Activated CD8-positive, alpha-beta T cell treated with anti-CD3 and anti-CD28 coated beads for 36 hours (primary cell): Measurements from ENCODE around the gene B3GNT3. TPM values are rescaled to one million over a fixed set of nuclear protein-coding genes. Genes with fewer than 3 reads are reported as not detected.

ENCODE experiments used
- ATAC-seq: fragments of 200-7000 bp; cut with Tn5 transposase; one replicate; pipeline ENCODE4 v1.10.0; 2021; ENCODE audit warnings: mild to moderate bottlenecking, moderate library complexity
- CTCF ChIA-PET: fragments of 350-600 bp; sonication (Branson Sonifier 250); formaldehyde crosslinking; loops from one replicate; lab custom pipeline; 2021; ENCODE audit warnings: antibody characterized with exemption; lab: Charles Lee
- POLR2A ChIA-PET: fragments of 350-600 bp; sonication (Branson Sonifier 250); formaldehyde crosslinking; loops from one replicate; lab custom pipeline; 2021; ENCODE audit warnings: antibody characterized with exemption; lab: Charles Lee
- DNase-seq: peaks from one replicate; pipeline ENCODE4 v3.0.0-alpha.2; 2020
- H3K27ac Mint-ChIP-seq: one replicate; pipeline ENCODE4 v1.8.0; 2021; ENCODE audit warnings: mild to moderate bottlenecking, mixed read lengths
- H3K27me3 Mint-ChIP-seq: one replicate; pipeline ENCODE4 v1.8.0; 2021; ENCODE audit warnings: mixed read lengths
- H3K36me3 Mint-ChIP-seq: one replicate; pipeline ENCODE4 v1.8.0; 2021; ENCODE audit warnings: low read depth, mixed read lengths
- H3K4me1 Mint-ChIP-seq: one replicate; pipeline ENCODE4 v1.8.0; 2021; ENCODE audit warnings: low read depth, mixed read lengths
- H3K4me3 Mint-ChIP-seq: one replicate; pipeline ENCODE4 v1.8.0; 2021; ENCODE audit warnings: mild to moderate bottlenecking, moderate library complexity, mixed read lengths
- H3K9me3 Mint-ChIP-seq: one replicate; pipeline ENCODE4 v1.8.0; 2021; ENCODE audit warnings: mixed read lengths
- CTCF ChIP-seq: fragments of 200-600 bp; IDR thresholded peaks from one replicate; pipeline ENCODE4 v1.8.0; 2022; ENCODE audit warnings: antibody characterized with exemption, mild to moderate bottlenecking
- intact Hi-C: fragments of 100-400 bp; cut with micrococcal nuclease; formaldehyde crosslinking; loops from one replicate; pipeline ENCODE4 v1.10.0; 2022
- total RNA-seq, 2 experiments: library from RNA; stranded (reverse); gene quantifications; one replicate each; pipeline ENCODE4 v1.2.3, GENCODE V29; 2021

Gene B3GNT3
- total RNA-seq, 2 experiments from 2014 or later, result 0.20 TPM; not detected in 1

DNA sequence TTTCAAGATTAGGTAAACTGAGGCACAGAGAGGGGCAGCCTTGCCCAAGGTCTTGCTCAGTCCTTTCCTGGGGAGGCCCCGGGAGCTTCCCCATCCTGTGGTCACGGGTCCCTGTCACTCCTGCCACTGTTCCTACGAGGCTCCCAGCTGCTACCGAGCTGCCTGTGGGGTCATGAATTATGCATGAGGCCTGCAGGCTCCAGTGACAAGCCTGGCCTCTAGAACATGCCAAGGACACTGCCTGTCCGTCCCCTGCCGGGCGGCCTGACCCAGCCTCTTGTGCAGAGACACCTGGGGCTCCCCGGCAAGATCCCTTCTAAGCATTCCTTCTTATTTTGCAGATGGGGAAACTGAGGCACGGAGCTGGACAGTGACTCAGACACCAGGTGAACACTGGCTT lies 41.0 kb upstream of the B3GNT3 start:
- Mint-ChIP-seq H3K27ac (no peak overlapping the region), H3K27me3 (no peaks in the 10 kb centered on the region), H3K9me3 (no peaks in the 10 kb centered on the region), H3K4me3 (no peak overlapping the region), H3K4me1 (peaks cover 52% of the 10 kb centered on the region), H3K36me3 (peaks cover 37% of the 10 kb centered on the region)
- no peak for DNase-seq
- ChIA-PET CTCF (interaction anchor here (1.3 to 2.0 kb wide), 5 partner anchors 10 to 148 kb away, joined by 4 to 8 read pairs (median 6); no protein-coding TSS in a partner anchor), POLR2A (interaction anchor here (1.0 to 6.0 kb wide), 7 partner anchors 10 to 117 kb away, joined by 3 to 32 read pairs (median 5); partner anchors contain the start of genes JAK3, RPL18A and SLC5A5)
- no peak for ATAC-seq
- TF ChIP-seq CTCF, result no peak
- intact Hi-C loops, result no loop called here

DNA sequence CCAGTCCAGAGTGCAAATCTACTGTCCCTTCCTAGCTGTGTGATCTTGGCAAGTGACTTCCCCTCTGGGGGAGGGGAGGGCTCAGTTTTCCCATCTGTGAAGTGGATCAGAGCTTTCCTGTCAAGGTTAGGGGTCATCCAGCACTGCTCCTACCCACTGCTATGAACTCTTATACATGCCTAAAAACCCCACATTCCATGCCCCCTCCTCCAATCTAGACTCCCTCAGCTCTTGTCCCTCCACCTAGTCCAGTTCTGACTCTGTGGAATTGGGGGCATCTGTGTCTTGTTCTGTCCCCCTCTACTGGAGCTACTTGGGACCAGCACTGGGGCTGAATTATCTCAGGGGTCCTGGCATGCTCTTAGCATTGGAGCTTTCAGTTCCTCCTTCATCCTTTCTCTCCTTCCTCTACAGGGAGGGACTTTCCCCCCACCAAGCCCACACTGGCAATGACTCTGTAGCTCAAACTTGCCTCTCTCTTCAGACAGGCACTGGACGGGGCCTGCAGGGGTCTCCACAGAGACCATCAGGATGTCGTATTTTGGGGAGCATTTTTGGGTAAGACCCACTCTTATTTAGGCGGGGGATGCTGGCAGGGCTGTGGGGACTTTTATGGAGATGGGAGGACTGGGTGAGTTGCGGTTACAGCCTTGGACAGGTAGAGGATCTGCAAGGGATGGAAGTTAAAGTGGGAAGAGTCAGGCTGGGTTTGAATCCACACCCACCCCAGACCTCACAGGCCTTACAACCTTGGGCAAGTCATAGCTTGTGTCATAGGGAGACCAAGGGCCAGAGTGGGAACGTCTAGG lies 40.1 kb upstream of the B3GNT3 start:
- ChIA-PET POLR2A (interaction anchor here (1.0 to 6.0 kb wide), 6 partner anchors 11 to 116 kb away, joined by 3 to 32 read pairs (median 4); partner anchors contain the start of genes RPL18A and SLC5A5), CTCF (interaction anchor here (0.6 to 1.9 kb wide), 7 partner anchors 9 to 149 kb away, joined by 3 to 8 read pairs (median 4); no protein-coding TSS in a partner anchor)
- H3K4me3 Mint-ChIP-seq, result no peak overlapping the region
- TF ChIP-seq CTCF, result no peak
- no peaks in the 10 kb centered on the region for H3K9me3 Mint-ChIP-seq
- peaks cover 37% of the 10 kb centered on the region for H3K36me3 Mint-ChIP-seq
- H3K27ac Mint-ChIP-seq, result peak overlapping the region; percentile 82
- no peaks in the 10 kb centered on the region for H3K27me3 Mint-ChIP-seq
- peaks cover 44% of the 10 kb centered on the region for H3K4me1 Mint-ChIP-seq
- intact Hi-C loops, result no loop called here
- peak; percentile 51 for DNase-seq
- ATAC-seq, result peak; percentile 14

- TF ChIP-seq CTCF, result no peak
- intact Hi-C loops, result no loop called here
- DNase-seq (no peak), ATAC-seq (no peak)
- ChIA-PET POLR2A (interaction anchor here (0.7 to 1.6 kb wide), 5 partner anchors 13 to 308 kb away, joined by 3 to 5 read pairs (median 4); partner anchors contain the start of gene MAP1S), CTCF (interaction anchor here (0.6 to 1.9 kb wide), 9 partner anchors 9 to 149 kb away, joined by 3 to 8 read pairs (median 4); no protein-coding TSS in a partner anchor)
- H3K4me1 Mint-ChIP-seq, result peaks cover 42% of the 10 kb centered on the region
- peaks cover 37% of the 10 kb centered on the region for H3K36me3 Mint-ChIP-seq
- peak overlapping the region; percentile 82 for H3K27ac Mint-ChIP-seq
- no peak overlapping the region for H3K4me3 Mint-ChIP-seq
- no peaks in the 10 kb centered on the region for H3K9me3 Mint-ChIP-seq
- H3K27me3 Mint-ChIP-seq, result no peaks in the 10 kb centered on the region
Measured at GRCh38 chr19:17755443-17755890, 39.5 kb upstream of the B3GNT3 start.

DNA sequence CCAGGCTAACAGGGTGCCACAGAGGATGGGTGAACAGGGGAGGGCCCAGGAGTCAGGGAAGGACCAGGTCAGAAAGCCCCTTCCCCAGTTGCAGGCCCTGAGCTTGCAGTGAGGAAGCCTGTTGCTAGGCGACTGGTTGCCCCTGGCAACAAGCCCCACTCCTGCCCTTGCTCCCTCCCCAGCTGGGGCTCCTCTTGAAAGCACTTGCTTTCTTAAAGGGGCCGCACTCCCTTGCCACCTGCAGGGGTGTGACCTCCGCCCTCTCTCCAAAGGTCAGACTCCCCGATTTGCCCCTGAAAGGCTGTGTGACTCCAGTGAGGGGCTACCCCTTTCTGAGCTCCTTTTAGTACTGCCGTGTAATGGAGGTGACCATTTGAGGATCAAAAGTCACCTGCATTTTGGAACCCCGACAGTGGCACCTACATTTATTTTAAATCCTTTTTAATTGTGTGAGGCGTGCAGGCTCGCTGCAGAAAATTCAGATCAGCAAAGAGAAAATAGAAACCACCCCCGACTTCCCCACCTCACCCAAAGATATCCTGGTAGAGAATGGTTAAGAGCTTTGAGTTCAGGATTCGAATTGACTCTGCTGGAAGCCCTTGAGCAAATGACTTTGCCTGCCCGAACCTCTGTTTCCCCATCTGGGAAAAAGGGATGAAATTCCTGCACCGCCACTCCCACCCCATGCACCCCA lies 38.8 kb upstream of the B3GNT3 start:
- CTCF ChIA-PET, result interaction anchor here (0.9 to 1.1 kb wide), 3 partner anchors 20 to 79 kb away, joined by 3 read pairs; no protein-coding TSS in a partner anchor
- no peak for TF ChIP-seq CTCF
- peaks cover 40% of the 10 kb centered on the region for H3K36me3 Mint-ChIP-seq
- peak overlapping the region; percentile 82 for H3K27ac Mint-ChIP-seq
- DNase-seq (peak; percentile 82), ATAC-seq (peak; percentile 22)
- intact Hi-C loops, result no loop called here
- POLR2A ChIA-PET, result interaction anchor here (0.7 to 1.6 kb wide), 4 partner anchors 13 to 307 kb away, joined by 3 to 5 read pairs (median 4); partner anchors contain the start of gene MAP1S
- no peaks in the 10 kb centered on the region for H3K9me3 Mint-ChIP-seq
- H3K4me1 Mint-ChIP-seq, result peaks cover 44% of the 10 kb centered on the region
- no peaks in the 10 kb centered on the region for H3K27me3 Mint-ChIP-seq
- no peak overlapping the region for H3K4me3 Mint-ChIP-seq
